Inflammatory macrophage (primary cell): ENCODE results near the gene ZBTB3.
"Not testable (repeated sequence)": the region's sequence is repeated elsewhere in the genome, so short reads cannot be mapped to it uniquely, and the experiment has no call there.

ENCODE experiments used
- DNase-seq, 2 donors: peaks; one replicate each; pipeline ENCODE4 v3.0.0-alpha.2; 2020 to 2022
- total RNA-seq, 18 experiments: gene quantifications; one replicate each; lab custom pipeline; 2026; ENCODE audit warnings: mixed read lengths in 6 of 18, inconsistent platforms in 2 of 18; lab: John Stamatoyannopoulos, UW

Gene ZBTB3
- total RNA-seq = 2.3 to 11.5 (median 7.7) reads per million in 18 experiments

- peak; percentile 98 to 99 for DNase-seq
Measured at GRCh38 chr11:62753736-62754603, at the start of gene ZBTB3. ZBTB3 (minus strand) TSS chr11:62754160; CDS start chr11:62753664, 496 bp downstream.

- DNase-seq = no peak
Measured at GRCh38 chr11:62801071-62801470, 47.1 kb upstream of the ZBTB3 start.

GRCh38 chr11:62799486-62799885 is 45.5 kb upstream of the ZBTB3 start:
- no peak for DNase-seq

- no peak for DNase-seq
Measured at GRCh38 chr11:62796281-62796680, 42.3 kb upstream of the ZBTB3 start.

GRCh38 chr11:62794201-62794775 is 40.3 kb upstream of the ZBTB3 start:
- no peak for DNase-seq

GRCh38 chr11:62792202-62792575 is 38.2 kb upstream of the ZBTB3 start:
- no peak for DNase-seq

- peak; percentile 77 to 86 for DNase-seq
Measured at GRCh38 chr11:62791501-62792201, 37.7 kb upstream of the ZBTB3 start, which contains the start of gene TMEM223. TMEM223 (minus strand) TSS chr11:62792006; CDS start chr11:62791994, 12 bp downstream.

GRCh38 chr11:62789576-62789975 is 35.6 kb upstream of the ZBTB3 start:
- DNase-seq = no peak

- DNase-seq = no peak
Measured at GRCh38 chr11:62788991-62789390, 35.0 kb upstream of the ZBTB3 start.

GRCh38 chr11:62787005-62787759 is 33.2 kb upstream of the ZBTB3 start, which contains the start of gene TMEM179B:
TMEM179B (plus strand) TSS chr11:62787402; CDS start chr11:62787432, 30 bp downstream.
- DNase-seq = peak; percentile 99 to 100

GRCh38 chr11:62786318-62787004 is 32.5 kb upstream of the ZBTB3 start:
- peak; percentile 89 to 91 for DNase-seq

GRCh38 chr11:62782753-62783152 is 28.8 kb upstream of the ZBTB3 start:
- no peak for DNase-seq

GRCh38 chr11:62778441-62778840 is 24.5 kb upstream of the ZBTB3 start:
- no peak for DNase-seq

GRCh38 chr11:62777389-62777788 is 23.4 kb upstream of the ZBTB3 start:
- peak; percentile 18 to 60 for DNase-seq

- DNase-seq = no peak
Measured at GRCh38 chr11:62775646-62776045, 21.7 kb upstream of the ZBTB3 start.

- DNase-seq = no peak
Measured at GRCh38 chr11:62774407-62774806, 20.4 kb upstream of the ZBTB3 start.

- peak; percentile 97 to 99 for DNase-seq
Measured at GRCh38 chr11:62771144-62772021, 17.4 kb upstream of the ZBTB3 start, which contains the start of gene TAF6L. TAF6L (plus strand) TSS chr11:62771396; CDS start chr11:62775784, 4,388 bp downstream.

GRCh38 chr11:62770778-62771143 is 16.8 kb upstream of the ZBTB3 start:
- DNase-seq = no peak

- DNase-seq = not testable (repeated sequence)
Measured at GRCh38 chr11:62760867-62761227, 6.9 kb upstream of the ZBTB3 start.
